AG09309 (cell line): Measurements from ENCODE around the gene FUT6.

ENCODE experiments used
- DNase-seq: peaks from one replicate; pipeline ENCODE4 v3.0.0-alpha.2; 2010; ENCODE audit warnings: low read depth
- H3K4me3 ChIP-seq: 2 replicates; pipeline ENCODE4 v1.5.1; 2011; ENCODE audit warnings: mild to moderate bottlenecking, low read depth, low read length, moderate library complexity; ENCODE audit not compliant: control insufficient read depth
- CTCF ChIP-seq: IDR thresholded peaks from 2 replicates; pipeline ENCODE4 v1.5.1; 2011; ENCODE audit warnings: mild to moderate bottlenecking, low read depth, low read length, inconsistent platforms; ENCODE audit not compliant: insufficient read depth, control insufficient read depth; ENCODE audit errors: missing control alignments

The FUT6 gene

GRCh38 chr19:5837761-5838352 lies 1.6 kb downstream of the FUT6 start:
- no peak for DNase-seq
- no peak overlapping the region for H3K4me3 ChIP-seq
- no peak for TF ChIP-seq CTCF

- DNase-seq = no peak
- no peak overlapping the region for H3K4me3 ChIP-seq
- no peak for TF ChIP-seq CTCF
Measured at GRCh38 chr19:5832527-5833216, 6.8 kb downstream of the FUT6 start.

GRCh38 chr19:5832061-5832460 lies 7.4 kb downstream of the FUT6 start:
- TF ChIP-seq CTCF = no peak
- DNase-seq = no peak
- no peak overlapping the region for H3K4me3 ChIP-seq

- no peak for TF ChIP-seq CTCF
- DNase-seq = no peak
- H3K4me3 ChIP-seq = no peak overlapping the region
Measured at GRCh38 chr19:5831159-5831558, 8.3 kb downstream of the FUT6 start.

- H3K4me3 ChIP-seq = no peak overlapping the region; the same call in 1 of the 2 replicates
- TF ChIP-seq CTCF = no peak
Measured at GRCh38 chr19:5829567-5830310, 9.8 kb downstream of the FUT6 start.

GRCh38 chr19:5828661-5829566 lies 10.6 kb downstream of the FUT6 start:
- TF ChIP-seq CTCF = no peak
- H3K4me3 ChIP-seq = peak overlapping the region; percentile 49
- DNase-seq = no peak

More at GRCh38 chr19:5829567-5830310, 9.8 kb downstream of the FUT6 start:
- DNase-seq = no peak
